GM23338 (cell line): ENCODE results near the gene OGA.

Source experiments
- CREB1 ChIP-seq: fragments of 250-450 bp; sonication (Bioruptor Pico); IDR thresholded peaks from 2 replicates; pipeline ENCODE4 v1.5.0; 2020; ENCODE audit warnings: low read depth, mild to moderate bottlenecking, moderate library complexity
- EZH2 ChIP-seq: fragments of 200-600 bp; sonication (generic); IDR thresholded peaks from one replicate; pipeline ENCODE4 v1.8.0; 2017; ENCODE audit warnings: antibody characterized with exemption, mild to moderate bottlenecking, low read depth; ENCODE audit not compliant: unreplicated experiment
- EZH2phosphoT487 ChIP-seq: fragments of 200-600 bp; sonication (generic); IDR thresholded peaks from one replicate; pipeline ENCODE4 v1.8.1; 2018; ENCODE audit warnings: antibody characterized with exemption; ENCODE audit not compliant: unreplicated experiment
- JUNB ChIP-seq: IDR thresholded peaks from one replicate; pipeline ENCODE4 v1.6.1; 2016; ENCODE audit warnings: antibody characterized with exemption; ENCODE audit not compliant: unreplicated experiment
- POLR2AphosphoS5 ChIP-seq: IDR thresholded peaks from 2 replicates; pipeline ENCODE4 v1.6.1; 2016; ENCODE audit warnings: antibody characterized with exemption, low read depth
- STAT1 ChIP-seq: IDR thresholded peaks from one replicate; pipeline ENCODE4 v1.6.1; 2016; ENCODE audit warnings: antibody characterized with exemption; ENCODE audit not compliant: unreplicated experiment
- ZNF114 ChIP-seq: fragments of 250-450 bp; sonication (Bioruptor Pico); IDR thresholded peaks from 2 replicates; pipeline ENCODE4 v1.5.0; 2020; ENCODE audit warnings: mild to moderate bottlenecking, moderate library complexity
- ZNF331 ChIP-seq: fragments of 250-450 bp; sonication (Bioruptor Pico); IDR thresholded peaks from 2 replicates; pipeline ENCODE4 v1.5.0; 2020; ENCODE audit warnings: low read depth, mild to moderate bottlenecking, moderate library complexity
- TF ChIP-seq, protein P1 (sequence below), 2 experiments: fragments of 200-600 bp in 1 of 2; sonication (generic) in 1 of 2; conservative IDR thresholded peaks; 2 replicates each; pipeline versions ENCODE4 v1.5.1 to v1.6.1; 2016 to 2017; ENCODE audit warnings: antibody characterized with exemption in 2 of 2, low read depth in 2 of 2, mild to moderate bottlenecking in 2 of 2, moderate library complexity in 1 of 2
- TF ChIP-seq, protein P2 (sequence below): IDR thresholded peaks from 2 replicates; pipeline ENCODE4 v1.6.1; 2016; ENCODE audit warnings: antibody characterized with exemption
- TF ChIP-seq, protein P3 (sequence below): IDR thresholded peaks from one replicate; pipeline ENCODE4 v1.6.1; 2018; ENCODE audit warnings: antibody characterized with exemption; ENCODE audit not compliant: unreplicated experiment
- TF ChIP-seq, protein P4 (sequence below): fragments of 250-450 bp; sonication (Bioruptor Pico); IDR thresholded peaks from 2 replicates; pipeline ENCODE4 v1.5.0; 2020; ENCODE audit warnings: mild to moderate bottlenecking, moderate library complexity

DNA sequence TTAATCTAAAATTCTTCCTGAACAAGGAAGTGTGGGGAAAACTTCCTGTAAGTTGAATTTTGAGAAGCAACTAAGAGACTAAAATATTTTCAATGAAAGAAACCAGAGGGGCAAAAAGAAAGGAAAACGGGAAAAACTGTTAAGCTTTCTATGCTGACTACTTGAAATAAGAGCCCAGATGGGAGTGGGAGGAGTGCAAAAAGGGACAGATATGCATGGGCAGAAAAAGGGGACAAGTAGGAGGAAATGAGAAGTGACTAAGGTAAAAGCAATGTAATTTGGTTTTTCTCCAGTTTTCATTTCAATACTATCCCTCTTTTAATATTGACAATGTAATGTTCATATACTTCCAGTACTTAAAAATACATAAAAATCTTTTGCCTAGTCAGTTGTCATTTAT is 11.1 kb downstream of the OGA start:
- TF ChIP-seq, protein P1, sequence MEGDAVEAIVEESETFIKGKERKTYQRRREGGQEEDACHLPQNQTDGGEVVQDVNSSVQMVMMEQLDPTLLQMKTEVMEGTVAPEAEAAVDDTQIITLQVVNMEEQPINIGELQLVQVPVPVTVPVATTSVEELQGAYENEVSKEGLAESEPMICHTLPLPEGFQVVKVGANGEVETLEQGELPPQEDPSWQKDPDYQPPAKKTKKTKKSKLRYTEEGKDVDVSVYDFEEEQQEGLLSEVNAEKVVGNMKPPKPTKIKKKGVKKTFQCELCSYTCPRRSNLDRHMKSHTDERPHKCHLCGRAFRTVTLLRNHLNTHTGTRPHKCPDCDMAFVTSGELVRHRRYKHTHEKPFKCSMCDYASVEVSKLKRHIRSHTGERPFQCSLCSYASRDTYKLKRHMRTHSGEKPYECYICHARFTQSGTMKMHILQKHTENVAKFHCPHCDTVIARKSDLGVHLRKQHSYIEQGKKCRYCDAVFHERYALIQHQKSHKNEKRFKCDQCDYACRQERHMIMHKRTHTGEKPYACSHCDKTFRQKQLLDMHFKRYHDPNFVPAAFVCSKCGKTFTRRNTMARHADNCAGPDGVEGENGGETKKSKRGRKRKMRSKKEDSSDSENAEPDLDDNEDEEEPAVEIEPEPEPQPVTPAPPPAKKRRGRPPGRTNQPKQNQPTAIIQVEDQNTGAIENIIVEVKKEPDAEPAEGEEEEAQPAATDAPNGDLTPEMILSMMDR (conservative IDR thresholded peaks at IDR 0.05; ENCODE audit: low read depth in 2 of 2) = no peak
- TF ChIP-seq EZH2phosphoT487 = no peak
- TF ChIP-seq, protein P2, sequence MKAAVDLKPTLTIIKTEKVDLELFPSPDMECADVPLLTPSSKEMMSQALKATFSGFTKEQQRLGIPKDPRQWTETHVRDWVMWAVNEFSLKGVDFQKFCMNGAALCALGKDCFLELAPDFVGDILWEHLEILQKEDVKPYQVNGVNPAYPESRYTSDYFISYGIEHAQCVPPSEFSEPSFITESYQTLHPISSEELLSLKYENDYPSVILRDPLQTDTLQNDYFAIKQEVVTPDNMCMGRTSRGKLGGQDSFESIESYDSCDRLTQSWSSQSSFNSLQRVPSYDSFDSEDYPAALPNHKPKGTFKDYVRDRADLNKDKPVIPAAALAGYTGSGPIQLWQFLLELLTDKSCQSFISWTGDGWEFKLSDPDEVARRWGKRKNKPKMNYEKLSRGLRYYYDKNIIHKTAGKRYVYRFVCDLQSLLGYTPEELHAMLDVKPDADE = no peak
- no peak for TF ChIP-seq POLR2AphosphoS5
- TF ChIP-seq EZH2 = no peak
- no peak for TF ChIP-seq ZNF114 (CRISPR knock-in tag)
- TF ChIP-seq, protein P3, sequence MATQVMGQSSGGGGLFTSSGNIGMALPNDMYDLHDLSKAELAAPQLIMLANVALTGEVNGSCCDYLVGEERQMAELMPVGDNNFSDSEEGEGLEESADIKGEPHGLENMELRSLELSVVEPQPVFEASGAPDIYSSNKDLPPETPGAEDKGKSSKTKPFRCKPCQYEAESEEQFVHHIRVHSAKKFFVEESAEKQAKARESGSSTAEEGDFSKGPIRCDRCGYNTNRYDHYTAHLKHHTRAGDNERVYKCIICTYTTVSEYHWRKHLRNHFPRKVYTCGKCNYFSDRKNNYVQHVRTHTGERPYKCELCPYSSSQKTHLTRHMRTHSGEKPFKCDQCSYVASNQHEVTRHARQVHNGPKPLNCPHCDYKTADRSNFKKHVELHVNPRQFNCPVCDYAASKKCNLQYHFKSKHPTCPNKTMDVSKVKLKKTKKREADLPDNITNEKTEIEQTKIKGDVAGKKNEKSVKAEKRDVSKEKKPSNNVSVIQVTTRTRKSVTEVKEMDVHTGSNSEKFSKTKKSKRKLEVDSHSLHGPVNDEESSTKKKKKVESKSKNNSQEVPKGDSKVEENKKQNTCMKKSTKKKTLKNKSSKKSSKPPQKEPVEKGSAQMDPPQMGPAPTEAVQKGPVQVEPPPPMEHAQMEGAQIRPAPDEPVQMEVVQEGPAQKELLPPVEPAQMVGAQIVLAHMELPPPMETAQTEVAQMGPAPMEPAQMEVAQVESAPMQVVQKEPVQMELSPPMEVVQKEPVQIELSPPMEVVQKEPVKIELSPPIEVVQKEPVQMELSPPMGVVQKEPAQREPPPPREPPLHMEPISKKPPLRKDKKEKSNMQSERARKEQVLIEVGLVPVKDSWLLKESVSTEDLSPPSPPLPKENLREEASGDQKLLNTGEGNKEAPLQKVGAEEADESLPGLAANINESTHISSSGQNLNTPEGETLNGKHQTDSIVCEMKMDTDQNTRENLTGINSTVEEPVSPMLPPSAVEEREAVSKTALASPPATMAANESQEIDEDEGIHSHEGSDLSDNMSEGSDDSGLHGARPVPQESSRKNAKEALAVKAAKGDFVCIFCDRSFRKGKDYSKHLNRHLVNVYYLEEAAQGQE = no peak
- no peak for TF ChIP-seq CREB1 (CRISPR knock-in tag)
- TF ChIP-seq, protein P4, sequence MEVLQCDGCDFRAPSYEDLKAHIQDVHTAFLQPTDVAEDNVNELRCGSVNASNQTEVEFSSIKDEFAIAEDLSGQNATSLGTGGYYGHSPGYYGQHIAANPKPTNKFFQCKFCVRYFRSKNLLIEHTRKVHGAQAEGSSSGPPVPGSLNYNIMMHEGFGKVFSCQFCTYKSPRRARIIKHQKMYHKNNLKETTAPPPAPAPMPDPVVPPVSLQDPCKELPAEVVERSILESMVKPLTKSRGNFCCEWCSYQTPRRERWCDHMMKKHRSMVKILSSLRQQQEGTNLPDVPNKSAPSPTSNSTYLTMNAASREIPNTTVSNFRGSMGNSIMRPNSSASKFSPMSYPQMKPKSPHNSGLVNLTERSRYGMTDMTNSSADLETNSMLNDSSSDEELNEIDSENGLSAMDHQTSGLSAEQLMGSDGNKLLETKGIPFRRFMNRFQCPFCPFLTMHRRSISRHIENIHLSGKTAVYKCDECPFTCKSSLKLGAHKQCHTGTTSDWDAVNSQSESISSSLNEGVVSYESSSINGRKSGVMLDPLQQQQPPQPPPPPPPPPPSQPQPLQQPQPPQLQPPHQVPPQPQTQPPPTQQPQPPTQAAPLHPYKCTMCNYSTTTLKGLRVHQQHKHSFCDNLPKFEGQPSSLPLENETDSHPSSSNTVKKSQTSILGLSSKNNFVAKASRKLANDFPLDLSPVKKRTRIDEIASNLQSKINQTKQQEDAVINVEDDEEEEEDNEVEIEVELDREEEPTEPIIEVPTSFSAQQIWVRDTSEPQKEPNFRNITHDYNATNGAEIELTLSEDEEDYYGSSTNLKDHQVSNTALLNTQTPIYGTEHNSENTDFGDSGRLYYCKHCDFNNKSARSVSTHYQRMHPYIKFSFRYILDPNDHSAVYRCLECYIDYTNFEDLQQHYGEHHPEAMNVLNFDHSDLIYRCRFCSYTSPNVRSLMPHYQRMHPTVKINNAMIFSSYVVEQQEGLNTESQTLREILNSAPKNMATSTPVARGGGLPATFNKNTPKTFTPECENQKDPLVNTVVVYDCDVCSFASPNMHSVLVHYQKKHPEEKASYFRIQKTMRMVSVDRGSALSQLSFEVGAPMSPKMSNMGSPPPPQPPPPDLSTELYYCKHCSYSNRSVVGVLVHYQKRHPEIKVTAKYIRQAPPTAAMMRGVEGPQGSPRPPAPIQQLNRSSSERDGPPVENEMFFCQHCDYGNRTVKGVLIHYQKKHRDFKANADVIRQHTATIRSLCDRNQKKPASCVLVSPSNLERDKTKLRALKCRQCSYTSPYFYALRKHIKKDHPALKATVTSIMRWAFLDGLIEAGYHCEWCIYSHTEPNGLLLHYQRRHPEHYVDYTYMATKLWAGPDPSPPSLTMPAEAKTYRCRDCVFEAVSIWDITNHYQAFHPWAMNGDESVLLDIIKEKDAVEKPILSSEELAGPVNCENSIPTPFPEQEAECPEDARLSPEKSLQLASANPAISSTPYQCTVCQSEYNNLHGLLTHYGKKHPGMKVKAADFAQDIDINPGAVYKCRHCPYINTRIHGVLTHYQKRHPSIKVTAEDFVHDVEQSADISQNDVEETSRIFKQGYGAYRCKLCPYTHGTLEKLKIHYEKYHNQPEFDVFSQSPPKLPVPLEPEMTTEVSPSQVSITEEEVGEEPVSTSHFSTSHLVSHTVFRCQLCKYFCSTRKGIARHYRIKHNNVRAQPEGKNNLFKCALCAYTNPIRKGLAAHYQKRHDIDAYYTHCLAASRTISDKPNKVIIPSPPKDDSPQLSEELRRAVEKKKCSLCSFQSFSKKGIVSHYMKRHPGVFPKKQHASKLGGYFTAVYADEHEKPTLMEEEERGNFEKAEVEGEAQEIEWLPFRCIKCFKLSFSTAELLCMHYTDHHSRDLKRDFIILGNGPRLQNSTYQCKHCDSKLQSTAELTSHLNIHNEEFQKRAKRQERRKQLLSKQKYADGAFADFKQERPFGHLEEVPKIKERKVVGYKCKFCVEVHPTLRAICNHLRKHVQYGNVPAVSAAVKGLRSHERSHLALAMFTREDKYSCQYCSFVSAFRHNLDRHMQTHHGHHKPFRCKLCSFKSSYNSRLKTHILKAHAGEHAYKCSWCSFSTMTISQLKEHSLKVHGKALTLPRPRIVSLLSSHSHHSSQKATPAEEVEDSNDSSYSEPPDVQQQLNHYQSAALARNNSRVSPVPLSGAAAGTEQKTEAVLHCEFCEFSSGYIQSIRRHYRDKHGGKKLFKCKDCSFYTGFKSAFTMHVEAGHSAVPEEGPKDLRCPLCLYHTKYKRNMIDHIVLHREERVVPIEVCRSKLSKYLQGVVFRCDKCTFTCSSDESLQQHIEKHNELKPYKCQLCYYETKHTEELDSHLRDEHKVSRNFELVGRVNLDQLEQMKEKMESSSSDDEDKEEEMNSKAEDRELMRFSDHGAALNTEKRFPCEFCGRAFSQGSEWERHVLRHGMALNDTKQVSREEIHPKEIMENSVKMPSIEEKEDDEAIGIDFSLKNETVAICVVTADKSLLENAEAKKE (CRISPR knock-in tag) = no peak
- TF ChIP-seq JUNB = no peak
- TF ChIP-seq ZNF331 (CRISPR knock-in tag) = no peak
- TF ChIP-seq STAT1 = no peak
